ENCODE results near the gene TSPAN4.

DNA sequence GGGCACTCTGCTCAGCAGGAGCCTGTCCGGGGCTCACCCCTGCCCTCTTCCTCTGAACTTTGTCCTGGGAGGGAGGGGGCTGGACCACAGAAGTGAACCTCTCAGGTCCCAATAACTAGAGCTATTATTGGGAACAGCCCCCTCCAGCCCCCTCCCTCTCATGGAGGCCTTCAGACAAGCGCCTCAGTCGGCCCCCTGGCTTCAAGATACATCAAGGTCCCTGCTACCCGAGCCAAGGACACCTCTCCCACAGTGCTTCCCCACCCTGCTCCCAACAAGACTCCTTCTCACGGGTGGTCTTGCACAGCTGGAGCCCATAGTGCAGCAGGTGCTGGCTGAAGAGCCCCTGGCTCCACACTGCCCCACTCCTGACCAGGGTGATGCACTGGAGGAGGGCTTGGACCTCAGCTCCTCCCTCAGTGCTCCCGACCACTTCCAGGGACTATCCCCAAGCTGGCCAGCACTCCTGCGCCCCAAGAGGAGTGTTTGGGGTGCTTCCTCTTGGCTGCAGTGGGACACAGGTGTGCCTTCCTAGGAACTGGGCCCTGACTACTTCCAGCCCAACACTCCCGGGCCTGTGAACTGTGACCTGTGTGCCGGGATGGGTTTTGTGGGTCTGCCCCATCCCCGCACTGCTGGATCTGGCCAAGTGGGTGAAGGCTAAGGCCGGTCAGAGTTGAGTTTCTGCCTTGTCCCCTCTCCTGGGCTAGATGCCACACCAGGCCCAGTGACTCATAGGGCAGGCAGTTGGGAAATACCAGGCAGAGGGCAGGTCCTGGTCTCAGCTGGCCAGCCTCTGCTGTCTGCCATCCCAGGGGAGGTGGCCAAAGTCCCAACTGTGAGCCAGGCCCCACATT is 21.8 kb upstream of the TSPAN4 start:
- TF ChIP-seq PPARA (CRISPR knock-in tag; IDR thresholded peaks at IDR 0.05; ENCODE audit: borderline replicate concordance) (no peak), TCF4 (CRISPR knock-in tag; IDR thresholded peaks at IDR 0.05; ENCODE audit: borderline replicate concordance) (no peak), ISL1 (CRISPR knock-in tag; IDR thresholded peaks at IDR 0.05) (no peak), RARB (CRISPR knock-in tag; IDR thresholded peaks at IDR 0.05) (no peak)
- TF ChIP-seq, protein P1, sequence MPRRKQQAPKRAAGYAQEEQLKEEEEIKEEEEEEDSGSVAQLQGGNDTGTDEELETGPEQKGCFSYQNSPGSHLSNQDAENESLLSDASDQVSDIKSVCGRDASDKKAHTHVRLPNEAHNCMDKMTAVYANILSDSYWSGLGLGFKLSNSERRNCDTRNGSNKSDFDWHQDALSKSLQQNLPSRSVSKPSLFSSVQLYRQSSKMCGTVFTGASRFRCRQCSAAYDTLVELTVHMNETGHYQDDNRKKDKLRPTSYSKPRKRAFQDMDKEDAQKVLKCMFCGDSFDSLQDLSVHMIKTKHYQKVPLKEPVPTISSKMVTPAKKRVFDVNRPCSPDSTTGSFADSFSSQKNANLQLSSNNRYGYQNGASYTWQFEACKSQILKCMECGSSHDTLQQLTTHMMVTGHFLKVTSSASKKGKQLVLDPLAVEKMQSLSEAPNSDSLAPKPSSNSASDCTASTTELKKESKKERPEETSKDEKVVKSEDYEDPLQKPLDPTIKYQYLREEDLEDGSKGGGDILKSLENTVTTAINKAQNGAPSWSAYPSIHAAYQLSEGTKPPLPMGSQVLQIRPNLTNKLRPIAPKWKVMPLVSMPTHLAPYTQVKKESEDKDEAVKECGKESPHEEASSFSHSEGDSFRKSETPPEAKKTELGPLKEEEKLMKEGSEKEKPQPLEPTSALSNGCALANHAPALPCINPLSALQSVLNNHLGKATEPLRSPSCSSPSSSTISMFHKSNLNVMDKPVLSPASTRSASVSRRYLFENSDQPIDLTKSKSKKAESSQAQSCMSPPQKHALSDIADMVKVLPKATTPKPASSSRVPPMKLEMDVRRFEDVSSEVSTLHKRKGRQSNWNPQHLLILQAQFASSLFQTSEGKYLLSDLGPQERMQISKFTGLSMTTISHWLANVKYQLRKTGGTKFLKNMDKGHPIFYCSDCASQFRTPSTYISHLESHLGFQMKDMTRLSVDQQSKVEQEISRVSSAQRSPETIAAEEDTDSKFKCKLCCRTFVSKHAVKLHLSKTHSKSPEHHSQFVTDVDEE (CRISPR knock-in tag; IDR thresholded peaks at IDR 0.05): no peak
- TF ChIP-seq, protein P2, sequence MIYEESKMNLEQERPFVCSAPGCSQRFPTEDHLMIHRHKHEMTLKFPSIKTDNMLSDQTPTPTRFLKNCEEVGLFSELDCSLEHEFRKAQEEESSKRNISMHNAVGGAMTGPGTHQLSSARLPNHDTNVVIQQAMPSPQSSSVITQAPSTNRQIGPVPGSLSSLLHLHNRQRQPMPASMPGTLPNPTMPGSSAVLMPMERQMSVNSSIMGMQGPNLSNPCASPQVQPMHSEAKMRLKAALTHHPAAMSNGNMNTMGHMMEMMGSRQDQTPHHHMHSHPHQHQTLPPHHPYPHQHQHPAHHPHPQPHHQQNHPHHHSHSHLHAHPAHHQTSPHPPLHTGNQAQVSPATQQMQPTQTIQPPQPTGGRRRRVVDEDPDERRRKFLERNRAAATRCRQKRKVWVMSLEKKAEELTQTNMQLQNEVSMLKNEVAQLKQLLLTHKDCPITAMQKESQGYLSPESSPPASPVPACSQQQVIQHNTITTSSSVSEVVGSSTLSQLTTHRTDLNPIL (CRISPR knock-in tag; IDR thresholded peaks at IDR 0.05; ENCODE audit: low read depth): no peak
- TF ChIP-seq, protein P3, sequence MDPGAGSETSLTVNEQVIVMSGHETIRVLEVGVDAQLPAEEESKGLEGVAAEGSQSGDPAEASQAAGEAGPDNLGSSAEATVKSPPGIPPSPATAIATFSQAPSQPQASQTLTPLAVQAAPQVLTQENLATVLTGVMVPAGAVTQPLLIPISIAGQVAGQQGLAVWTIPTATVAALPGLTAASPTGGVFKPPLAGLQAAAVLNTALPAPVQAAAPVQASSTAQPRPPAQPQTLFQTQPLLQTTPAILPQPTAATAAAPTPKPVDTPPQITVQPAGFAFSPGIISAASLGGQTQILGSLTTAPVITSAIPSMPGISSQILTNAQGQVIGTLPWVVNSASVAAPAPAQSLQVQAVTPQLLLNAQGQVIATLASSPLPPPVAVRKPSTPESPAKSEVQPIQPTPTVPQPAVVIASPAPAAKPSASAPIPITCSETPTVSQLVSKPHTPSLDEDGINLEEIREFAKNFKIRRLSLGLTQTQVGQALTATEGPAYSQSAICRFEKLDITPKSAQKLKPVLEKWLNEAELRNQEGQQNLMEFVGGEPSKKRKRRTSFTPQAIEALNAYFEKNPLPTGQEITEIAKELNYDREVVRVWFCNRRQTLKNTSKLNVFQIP (CRISPR knock-in tag; IDR thresholded peaks at IDR 0.05; ENCODE audit: borderline replicate concordance, low read depth): no peak
